Measurements from ENCODE around the gene CFAP99.

CFAP99 gene

DNA sequence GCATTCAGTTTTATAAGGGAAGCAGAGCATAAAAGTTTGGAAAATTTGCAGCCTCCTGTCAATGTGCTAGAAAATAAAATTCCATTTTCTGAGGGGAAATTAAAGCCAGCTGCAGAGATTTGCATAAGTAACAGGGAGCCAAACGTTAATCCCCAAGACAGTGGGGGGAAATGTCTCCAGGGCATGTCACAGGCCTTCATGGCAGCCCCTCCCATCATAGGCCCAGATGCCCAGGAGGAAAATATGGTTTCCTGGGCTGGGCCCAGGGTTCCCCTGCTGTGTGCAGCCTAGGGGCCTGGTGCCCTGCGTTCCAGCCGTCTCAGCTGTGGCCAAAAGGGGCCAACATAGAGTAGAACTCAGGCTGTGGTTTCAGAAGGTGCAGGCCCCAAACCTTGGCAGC, 59.5 kb downstream of the CFAP99 start:
- DNase-seq = no peak

- DNase-seq = no peak
Observed at GRCh38 chr4:2480649-2481048, 61.9 kb downstream of the CFAP99 start.

DNA sequence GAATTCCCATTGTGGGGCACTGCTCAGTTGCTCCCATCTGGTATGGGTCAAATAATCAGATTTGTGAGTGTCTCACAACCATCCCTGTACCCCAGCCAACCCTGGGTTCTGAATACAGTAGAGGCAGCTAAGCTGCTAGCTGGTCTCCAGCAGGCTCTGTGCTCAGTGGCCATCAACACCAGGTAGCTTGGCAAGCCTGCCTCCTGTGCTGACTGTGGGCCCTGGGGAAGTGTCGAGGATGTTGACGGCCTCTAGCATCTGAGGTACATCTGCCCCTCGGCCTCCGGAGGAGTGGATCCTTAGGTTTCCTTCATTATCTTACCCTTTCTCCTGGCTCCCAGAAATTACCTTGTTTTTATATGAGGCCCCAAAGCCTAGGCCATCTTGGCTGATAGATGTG, 63.4 kb downstream of the CFAP99 start:
- no peak for DNase-seq

- no peak for DNase-seq
Observed at GRCh38 chr4:2482693-2483092, 63.9 kb downstream of the CFAP99 start.

DNA sequence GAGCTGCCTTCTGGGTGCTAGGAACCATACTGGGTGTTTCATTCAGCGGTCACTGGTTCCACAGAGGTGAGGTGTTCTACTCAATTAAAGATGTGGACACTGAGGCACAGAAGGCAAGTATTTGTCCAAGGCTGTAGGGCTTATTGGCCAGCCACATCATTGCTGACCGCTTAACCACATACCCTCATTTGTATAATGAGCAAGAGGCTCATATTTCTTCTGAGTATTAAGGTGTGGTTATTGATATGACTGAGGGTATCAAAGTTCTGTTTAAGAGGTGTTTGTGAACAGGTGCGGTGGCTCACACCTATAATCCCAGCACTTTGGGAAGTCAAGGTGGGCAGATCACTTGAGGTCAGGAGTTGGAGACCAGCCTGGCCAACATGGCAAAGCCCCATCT, 64.5 kb downstream of the CFAP99 start:
- DNase-seq = no peak

GRCh38 chr4:2484185-2484584, 65.4 kb downstream of the CFAP99 start:
- DNase-seq = no peak

DNA sequence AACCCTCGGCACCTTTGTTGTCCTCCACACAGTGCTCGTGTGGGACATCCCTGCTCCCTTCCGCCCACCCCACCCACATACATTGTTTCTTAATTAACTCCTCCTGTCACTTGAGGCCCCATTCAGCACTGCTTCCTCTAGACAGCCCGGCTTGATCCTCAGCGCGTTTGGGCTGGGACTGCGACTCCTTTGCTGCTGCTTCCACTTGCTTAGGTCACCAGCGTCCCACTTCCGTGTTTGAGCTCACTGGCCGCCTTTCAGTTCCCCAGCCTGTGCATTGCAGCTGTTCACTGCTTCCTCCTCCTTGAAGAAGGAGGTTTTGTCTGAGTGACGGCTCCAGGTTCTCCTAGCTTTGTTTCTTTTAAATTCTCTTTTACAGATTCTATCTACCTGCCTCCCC, 66.2 kb downstream of the CFAP99 start:
- peak; percentile 40 for DNase-seq

- no peak for DNase-seq
Observed at GRCh38 chr4:2485956-2486355, 67.2 kb downstream of the CFAP99 start.

DNA sequence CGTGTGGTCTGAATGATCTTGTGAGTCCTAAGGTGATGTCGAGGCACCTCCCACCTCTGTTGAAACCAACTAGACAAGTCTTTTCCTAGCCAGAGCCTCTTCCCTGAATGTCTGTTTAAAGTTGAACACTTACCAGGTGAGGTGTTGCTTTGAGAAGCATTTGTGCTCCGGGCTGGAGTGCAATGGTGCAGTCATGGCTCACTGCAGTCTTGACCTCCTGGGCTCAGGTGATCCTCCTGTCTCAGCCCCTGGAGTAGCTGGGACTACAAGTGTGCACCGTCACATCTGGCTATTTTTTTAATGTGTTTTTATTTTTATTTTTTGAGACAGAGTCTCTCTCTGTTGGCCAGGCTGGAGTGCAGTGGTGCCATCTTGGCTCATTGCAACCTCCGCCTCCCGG, 68.2 kb downstream of the CFAP99 start:
- no peak for DNase-seq

GRCh38 chr4:2487632-2488031, 68.9 kb downstream of the CFAP99 start:
- DNase-seq = no peak

GRCh38 chr4:2489081-2489805, 70.5 kb downstream of the CFAP99 start:
- no peak for DNase-seq

DNA sequence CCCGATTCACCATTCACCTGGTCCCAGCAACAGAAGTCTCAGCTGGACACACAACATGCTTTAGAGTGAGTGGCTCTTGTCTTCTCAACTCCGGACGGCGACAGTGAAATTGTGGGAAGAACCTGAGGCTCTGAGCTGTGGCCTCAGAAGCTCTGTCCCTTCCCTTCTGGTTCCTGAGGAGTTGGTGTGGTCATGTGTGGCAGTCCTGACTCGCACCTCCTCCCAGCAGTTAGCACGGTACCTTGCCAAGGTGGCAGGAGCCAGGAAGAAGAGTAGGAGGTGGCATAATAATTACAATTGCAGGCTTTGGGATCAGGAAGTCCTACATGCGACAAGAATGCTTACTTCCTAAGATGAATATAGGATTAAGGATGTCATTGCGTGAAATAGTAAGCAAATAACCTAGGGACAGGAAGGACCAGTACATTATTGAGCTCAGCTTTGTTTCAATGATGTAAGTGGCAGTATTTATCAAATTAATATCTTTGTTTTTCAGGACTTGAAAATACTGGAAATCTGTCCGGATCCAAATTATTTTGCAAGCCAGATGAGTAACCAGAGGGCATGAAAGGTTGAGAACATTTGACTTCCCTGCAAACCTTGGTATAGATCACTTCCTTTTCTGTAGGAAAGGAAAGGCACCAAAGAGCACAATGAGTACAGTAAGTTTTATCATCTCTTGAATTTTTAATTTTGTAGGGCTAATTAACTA, 71.2 kb downstream of the CFAP99 start:
- no peak for DNase-seq

DNA sequence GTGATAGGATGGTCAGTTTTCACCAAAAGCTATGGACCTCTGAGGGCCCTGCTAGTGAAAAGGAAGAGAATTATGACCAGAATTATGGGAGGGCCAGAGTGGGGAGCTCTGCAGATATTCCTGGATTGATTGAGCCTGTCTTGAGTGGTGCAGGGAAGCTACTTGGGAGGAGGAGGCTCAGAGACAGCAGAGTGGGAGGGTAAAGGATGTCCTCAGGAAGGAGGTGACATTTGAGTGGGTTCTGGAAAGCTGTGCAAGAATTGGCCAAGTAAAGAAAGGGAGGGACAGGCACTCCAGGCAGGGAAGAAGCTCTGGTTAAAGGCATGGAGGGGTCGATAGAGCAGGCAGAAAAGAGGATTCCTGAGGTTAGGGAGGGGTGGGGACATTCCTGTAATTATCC, 74.2 kb downstream of the CFAP99 start:
- no peak for DNase-seq

- DNase-seq = no peak
Observed at GRCh38 chr4:2494992-2495391, 76.2 kb downstream of the CFAP99 start.

- DNase-seq = no peak
Observed at GRCh38 chr4:2497324-2497723, 78.6 kb downstream of the CFAP99 start.

DNA sequence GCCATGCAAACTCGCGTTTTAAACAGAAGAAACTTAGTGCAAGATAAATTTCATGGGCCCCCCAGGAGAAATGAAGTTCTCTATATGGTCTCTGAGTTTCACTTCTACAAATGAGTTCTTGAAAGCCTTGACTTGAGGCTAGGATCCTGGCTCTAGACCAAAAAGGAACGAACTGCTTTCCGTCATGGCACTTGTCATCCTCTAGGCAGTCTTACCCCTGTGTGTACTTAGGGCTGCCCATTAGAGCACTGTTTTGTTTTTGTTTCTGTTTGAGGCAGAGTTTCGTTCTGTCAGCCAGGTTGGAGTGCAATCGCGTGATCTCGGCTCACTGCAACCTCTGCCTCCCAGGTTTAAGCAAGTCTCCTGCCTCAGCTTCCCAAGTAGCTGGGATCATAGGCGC, 79.2 kb downstream of the CFAP99 start:
- no peak for DNase-seq

GRCh38 chr4:2500547-2500946, 81.8 kb downstream of the CFAP99 start:
- DNase-seq = no peak

GRCh38 chr4:2501034-2501594, 82.4 kb downstream of the CFAP99 start:
- DNase-seq = no peak

- DNase-seq = no peak
Observed at GRCh38 chr4:2503809-2504208, 85.1 kb downstream of the CFAP99 start.

GRCh38 chr4:2507259-2507658, 88.5 kb downstream of the CFAP99 start:
- DNase-seq = no peak

DNA sequence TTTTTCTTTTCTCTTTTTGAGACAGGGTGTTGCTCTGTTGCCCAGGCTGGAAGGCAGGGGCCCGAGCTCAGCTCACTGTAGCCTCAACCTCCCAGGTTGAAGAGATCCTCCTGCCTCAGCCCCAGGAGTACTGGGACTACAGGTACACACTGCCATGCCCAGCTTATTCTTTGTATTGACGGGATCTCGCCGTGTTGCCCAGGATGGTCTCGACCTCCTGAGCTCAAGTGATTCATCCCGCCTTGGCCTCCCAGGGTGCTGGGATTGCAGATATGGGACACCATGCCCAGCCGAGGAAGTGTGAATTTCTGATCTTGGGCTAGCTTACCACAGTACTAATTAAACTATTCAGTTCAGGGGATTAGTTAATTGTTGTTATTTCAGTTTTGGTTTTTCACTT, 89.1 kb downstream of the CFAP99 start:
- no peak for DNase-seq

- DNase-seq = no peak
Observed at GRCh38 chr4:2510351-2511259, 91.8 kb downstream of the CFAP99 start.

GRCh38 chr4:2511645-2512131, 92.9 kb downstream of the CFAP99 start:
- DNase-seq = no peak

Data from activated T-cell treated with anti-CD3 and anti-CD28 coated beads for 4 hours (primary cell).